Measurements from ENCODE around the gene GPR62. TPM values are rescaled to one million over a fixed set of nuclear protein-coding genes. Genes with fewer than 3 reads are reported as not detected.
A peak's percentile ranks its signal among the peaks of the same experiment; 100 is the strongest.

GPR62 gene
- total RNA-seq, 1 experiment from 2014 or later: not detected

DNA sequence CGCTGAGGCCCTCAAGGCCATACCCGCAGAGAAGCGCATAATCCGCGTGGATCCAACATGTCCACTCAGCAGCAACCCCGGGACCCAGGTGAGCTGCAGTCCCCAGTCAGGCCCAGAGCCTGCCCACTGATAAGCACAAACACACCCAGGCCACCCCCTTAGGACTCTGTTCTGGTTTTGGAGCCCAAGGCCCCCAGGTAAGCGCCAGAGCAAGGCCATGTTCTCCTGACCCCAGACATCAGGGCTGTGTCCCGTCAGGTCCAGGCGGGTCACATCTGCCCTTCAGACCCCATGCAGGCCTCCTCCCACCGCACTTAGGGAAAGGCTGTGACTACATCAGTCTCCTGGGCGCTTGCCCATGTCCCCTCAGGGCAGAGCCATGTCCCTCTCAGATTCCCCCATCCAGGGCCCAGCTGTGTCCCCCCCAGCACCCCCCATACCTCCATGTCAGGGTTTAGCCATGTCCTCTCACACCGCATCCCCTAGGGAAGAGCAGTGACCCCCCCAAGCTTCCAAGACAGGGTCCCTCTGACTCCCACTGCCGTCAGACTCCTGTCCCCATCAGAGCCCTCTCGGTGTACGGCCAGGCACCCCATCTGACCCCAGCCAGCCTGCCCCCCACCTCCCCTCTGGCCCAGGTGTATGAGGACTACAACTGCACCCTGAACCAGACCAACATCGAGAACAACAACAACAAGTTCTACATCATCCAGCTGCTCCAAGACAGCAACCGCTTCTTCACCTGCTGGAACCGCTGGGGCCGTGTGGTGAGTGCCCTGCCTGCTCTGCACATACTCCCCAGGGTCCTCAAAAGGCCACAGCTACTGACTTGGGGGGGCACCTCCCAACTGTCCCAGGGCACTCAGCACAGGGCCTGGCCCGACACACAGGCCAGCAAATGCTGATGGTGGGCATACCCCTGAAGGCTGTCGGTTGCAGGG lies 11.5 kb upstream of the GPR62 start:
- Histone ChIP-seq H3K36me3 (peaks cover 6% of the 10 kb centered on the region; the same call in 1 of the 2 replicates), H3K4me3 (no peak overlapping the region), H3K27me3 (replicated peaks) (no peaks in the 10 kb centered on the region), H3K4me1 (replicated peaks) (peaks cover 21% of the 10 kb centered on the region), H3K9me3 (replicated peaks) (no peaks in the 10 kb centered on the region), H3K27ac (peak overlapping the region; percentile 87)
- DNase-seq (ENCODE audit: low read depth in 1 of 2, low spot score in 2 of 2): peak in 1 of 2 experiments; percentile 37

DNA sequence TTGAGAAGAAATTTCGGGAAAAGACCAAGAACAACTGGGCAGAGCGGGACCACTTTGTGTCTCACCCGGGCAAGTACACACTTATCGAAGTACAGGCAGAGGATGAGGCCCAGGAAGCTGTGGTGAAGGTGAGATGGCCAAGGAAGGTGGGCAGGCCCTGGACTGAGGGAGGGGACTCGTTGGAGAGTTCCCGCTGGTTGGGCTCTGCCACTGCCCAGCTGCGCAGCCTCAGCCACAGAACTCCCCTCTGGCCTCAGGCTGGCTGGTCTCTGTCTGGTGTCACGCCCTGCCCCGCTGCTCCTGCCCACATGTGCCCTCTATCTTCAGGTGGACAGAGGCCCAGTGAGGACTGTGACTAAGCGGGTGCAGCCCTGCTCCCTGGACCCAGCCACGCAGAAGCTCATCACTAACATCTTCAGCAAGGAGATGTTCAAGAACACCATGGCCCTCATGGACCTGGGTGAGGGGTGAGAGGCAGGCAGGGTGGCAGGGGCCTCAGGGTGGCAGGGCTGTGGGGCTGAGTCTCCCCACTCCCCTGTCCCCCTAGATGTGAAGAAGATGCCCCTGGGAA lies 10.6 kb upstream of the GPR62 start:
- no peaks in the 10 kb centered on the region for H3K9me3 ChIP-seq (replicated peaks)
- H3K4me1 ChIP-seq (replicated peaks): peaks cover 21% of the 10 kb centered on the region
- H3K27me3 ChIP-seq (replicated peaks): no peaks in the 10 kb centered on the region
- no peak overlapping the region for H3K4me3 ChIP-seq
- H3K36me3 ChIP-seq: no peaks in the 10 kb centered on the region
- no peak overlapping the region for H3K27ac ChIP-seq
- no peak for DNase-seq (ENCODE audit: low read depth in 1 of 2, low spot score in 2 of 2)

DNA sequence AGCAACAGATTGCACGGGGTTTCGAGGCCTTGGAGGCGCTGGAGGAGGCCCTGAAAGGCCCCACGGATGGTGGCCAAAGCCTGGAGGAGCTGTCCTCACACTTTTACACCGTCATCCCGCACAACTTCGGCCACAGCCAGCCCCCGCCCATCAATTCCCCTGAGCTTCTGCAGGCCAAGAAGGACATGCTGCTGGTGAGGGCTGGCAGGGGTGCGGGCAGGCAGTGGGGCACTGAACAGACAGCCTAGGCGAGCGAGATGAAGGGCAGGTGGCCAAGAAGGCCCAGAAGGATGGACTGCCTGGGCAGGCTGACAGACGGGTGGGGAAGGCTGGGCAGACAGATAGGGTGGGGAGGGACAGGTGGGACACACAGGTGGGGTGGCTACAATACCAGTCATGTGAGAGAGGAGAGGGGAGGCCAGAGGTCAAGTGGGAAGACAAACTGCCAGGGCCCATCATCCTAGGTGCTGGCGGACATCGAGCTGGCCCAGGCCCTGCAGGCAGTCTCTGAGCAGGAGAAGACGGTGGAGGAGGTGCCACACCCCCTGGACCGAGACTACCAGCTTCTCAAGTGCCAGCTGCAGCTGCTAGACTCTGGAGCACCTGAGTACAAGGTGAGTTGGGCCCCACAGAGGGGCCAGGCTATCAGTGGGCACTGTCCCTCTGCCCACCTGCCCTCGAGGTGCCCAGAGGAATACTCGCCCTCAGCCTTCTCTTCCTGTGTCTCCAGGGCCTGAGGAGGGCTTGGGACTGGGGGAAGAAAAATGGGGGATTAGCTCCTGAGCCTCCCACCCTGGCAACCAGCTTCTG lies 9.9 kb upstream of the GPR62 start:
- Histone ChIP-seq H3K36me3 (no peaks in the 10 kb centered on the region), H3K27me3 (replicated peaks) (no peaks in the 10 kb centered on the region), H3K4me3 (no peak overlapping the region), H3K27ac (no peak overlapping the region), H3K4me1 (replicated peaks) (peaks cover 21% of the 10 kb centered on the region), H3K9me3 (replicated peaks) (no peaks in the 10 kb centered on the region)
- no peak for DNase-seq (ENCODE audit: low read depth in 1 of 2, low spot score in 2 of 2)

DNA sequence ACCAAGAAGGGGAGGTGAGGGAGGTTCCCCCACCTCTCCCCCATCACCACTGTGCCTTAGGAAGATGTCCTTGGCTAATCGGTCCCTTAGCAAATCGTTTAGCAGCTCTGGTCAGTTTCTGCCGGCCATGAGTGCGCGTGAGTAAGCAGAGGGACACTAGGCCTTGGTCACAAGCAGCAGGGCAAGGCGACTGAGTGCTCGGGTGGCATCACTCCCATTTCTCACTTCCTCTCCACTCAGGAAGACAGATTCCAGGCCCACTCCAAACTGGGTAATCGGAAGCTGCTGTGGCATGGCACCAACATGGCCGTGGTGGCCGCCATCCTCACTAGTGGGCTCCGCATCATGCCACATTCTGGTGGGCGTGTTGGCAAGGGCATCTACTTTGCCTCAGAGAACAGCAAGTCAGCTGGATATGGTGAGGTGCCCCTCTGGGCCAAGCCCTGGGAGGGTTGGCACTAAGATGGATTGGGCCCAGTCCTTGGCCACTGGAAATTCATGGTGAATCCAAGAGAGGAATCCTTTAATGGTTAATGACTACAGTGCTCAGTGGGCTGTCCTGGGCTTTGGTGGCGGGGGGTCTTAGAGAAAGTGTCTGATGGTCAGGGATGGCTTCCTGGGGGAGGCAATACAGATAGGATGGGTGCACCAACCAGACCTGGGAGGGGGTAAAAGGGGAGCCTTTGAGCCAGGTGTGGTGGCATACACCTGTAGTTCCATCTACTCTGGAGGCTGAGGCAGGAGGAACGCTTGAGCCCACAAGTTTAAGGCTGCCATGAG lies 9.1 kb upstream of the GPR62 start:
- Histone ChIP-seq H3K27me3 (replicated peaks) (no peaks in the 10 kb centered on the region), H3K27ac (no peak overlapping the region), H3K9me3 (replicated peaks) (no peaks in the 10 kb centered on the region), H3K36me3 (no peaks in the 10 kb centered on the region), H3K4me3 (no peak overlapping the region), H3K4me1 (replicated peaks) (peaks cover 15% of the 10 kb centered on the region)
- no peak for DNase-seq (ENCODE audit: low read depth in 1 of 2, low spot score in 2 of 2)

DNA sequence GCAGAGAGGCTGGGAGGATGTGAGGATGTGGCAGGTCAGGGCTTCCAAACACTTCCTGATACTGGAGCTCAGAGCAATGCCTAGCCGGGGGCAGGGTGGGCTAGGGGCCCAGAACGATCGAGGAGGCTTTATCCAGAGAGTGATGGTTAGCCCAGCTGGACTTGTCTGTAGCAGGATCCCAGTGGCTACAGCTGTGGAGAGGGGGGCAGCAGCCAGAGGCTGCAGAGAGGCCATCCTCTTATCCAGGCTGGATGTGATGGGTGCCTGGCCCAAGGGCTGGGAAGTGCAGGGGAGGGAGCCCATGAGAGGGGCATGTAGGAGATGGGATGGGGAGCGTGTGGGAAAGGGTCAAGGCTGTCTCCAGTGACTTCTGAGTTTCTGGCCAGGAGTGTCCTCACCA lies 8.4 kb upstream of the GPR62 start:
- DNase-seq (ENCODE audit: low read depth in 1 of 2, low spot score in 2 of 2): no peak
- Histone ChIP-seq H3K4me1 (replicated peaks) (peaks cover 15% of the 10 kb centered on the region), H3K27me3 (replicated peaks) (no peaks in the 10 kb centered on the region), H3K36me3 (no peaks in the 10 kb centered on the region), H3K9me3 (replicated peaks) (no peaks in the 10 kb centered on the region), H3K4me3 (no peak overlapping the region), H3K27ac (no peak overlapping the region)

DNA sequence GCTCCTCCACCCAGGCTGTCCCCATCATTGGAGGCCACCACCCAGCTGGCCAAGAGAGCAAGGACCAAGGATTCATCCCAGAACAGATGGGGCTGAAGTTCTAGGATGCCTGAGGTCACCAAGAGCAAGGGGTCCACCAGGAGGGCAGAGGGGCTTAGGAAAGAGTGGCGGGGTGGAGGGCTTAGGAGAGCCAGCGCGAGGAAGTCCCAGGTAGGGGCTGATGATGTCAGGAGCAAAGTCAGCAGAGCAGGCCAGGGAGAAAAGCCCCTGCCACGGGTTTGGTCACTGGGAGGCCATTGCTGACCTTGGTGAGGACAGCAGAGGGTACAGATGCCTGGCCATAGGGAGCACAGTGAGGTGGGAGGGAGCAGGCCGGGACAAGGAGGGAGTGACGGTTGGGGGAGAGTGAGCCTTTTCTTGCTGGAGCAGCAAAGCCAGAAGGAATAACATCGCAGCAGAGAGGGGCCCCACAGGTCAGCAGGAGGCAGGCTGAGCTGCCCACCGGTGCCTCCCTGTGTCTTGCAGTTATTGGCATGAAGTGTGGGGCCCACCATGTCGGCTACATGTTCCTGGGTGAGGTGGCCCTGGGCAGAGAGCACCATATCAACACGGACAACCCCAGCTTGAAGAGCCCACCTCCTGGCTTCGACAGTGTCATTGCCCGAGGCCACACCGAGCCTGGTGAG lies 7.8 kb upstream of the GPR62 start:
- no peaks in the 10 kb centered on the region for H3K9me3 ChIP-seq (replicated peaks)
- no peaks in the 10 kb centered on the region for H3K27me3 ChIP-seq (replicated peaks)
- H3K4me1 ChIP-seq (replicated peaks): peaks cover 12% of the 10 kb centered on the region
- no peak for DNase-seq (ENCODE audit: low read depth in 1 of 2, low spot score in 2 of 2)
- H3K36me3 ChIP-seq: no peaks in the 10 kb centered on the region
- H3K27ac ChIP-seq: no peak overlapping the region
- no peak overlapping the region for H3K4me3 ChIP-seq

DNA sequence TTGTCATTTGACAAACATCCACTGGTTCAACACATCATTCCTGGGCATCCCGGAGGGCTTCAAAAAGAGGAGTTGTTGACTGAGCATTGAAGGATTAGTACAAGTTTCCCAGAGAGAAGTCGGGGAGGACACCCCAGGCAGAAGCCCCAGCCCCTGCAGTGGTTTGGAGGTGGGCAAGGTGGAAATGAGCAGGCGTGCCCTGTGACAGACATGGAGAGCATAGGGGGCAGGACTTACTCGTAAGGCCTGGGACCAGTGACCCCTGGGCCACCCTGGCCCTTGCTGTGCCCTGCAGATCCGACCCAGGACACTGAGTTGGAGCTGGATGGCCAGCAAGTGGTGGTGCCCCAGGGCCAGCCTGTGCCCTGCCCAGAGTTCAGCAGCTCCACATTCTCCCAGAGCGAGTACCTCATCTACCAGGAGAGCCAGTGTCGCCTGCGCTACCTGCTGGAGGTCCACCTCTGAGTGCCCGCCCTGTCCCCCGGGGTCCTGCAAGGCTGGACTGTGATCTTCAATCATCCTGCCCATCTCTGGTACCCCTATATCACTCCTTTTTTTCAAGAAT lies 7.1 kb upstream of the GPR62 start:
- H3K4me3 ChIP-seq: no peak overlapping the region
- no peaks in the 10 kb centered on the region for H3K9me3 ChIP-seq (replicated peaks)
- DNase-seq (ENCODE audit: low read depth in 1 of 2, low spot score in 2 of 2): no peak
- H3K4me1 ChIP-seq (replicated peaks): peaks cover 5% of the 10 kb centered on the region
- H3K36me3 ChIP-seq: no peaks in the 10 kb centered on the region
- no peak overlapping the region for H3K27ac ChIP-seq
- H3K27me3 ChIP-seq (replicated peaks): no peaks in the 10 kb centered on the region

DNA sequence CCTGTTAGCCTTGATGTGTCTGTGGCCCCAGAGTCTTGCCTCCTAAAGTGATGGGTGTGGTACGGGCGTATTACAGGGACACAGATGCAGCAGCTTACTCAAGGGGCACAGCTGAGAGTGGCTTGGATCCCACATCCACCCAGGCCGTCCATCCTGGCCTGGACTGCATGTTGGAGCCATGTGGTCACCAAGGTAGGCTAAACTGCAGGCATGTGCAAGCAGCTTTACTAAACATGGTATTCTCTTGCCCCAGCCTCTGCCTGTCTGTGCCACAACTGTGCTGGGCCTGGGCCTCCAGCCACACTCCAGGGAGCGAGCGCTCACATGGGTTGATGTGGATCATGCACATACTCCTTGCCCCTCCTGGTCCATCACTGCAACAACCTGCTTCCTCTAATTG lies 6.1 kb upstream of the GPR62 start:
- no peak for DNase-seq (ENCODE audit: low read depth in 1 of 2, low spot score in 2 of 2)
- Histone ChIP-seq H3K4me3 (no peak overlapping the region), H3K36me3 (no peaks in the 10 kb centered on the region), H3K27ac (no peak overlapping the region), H3K9me3 (replicated peaks) (no peaks in the 10 kb centered on the region), H3K27me3 (replicated peaks) (no peaks in the 10 kb centered on the region), H3K4me1 (replicated peaks) (peaks cover 9% of the 10 kb centered on the region)

DNA sequence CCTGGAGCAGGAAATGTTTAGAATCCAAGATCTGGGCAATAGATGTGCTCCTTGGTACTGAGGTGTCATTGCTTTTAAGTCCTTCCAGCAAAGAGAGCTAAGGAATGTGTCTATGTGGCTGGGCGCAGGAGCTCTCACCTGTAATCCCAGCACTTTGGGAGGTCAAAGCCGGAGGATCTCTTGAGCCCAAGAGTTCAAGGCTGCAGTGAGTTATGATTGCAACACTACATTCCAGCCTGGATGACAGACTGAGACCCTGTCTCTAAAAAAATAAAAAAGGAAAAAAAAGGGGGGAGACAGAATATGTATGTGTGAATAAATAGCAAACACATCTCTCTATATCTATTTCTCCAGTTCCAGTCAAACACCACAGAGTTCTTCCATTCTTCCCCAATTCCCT lies 4.3 kb upstream of the GPR62 start:
- Histone ChIP-seq H3K9me3 (replicated peaks) (no peaks in the 10 kb centered on the region), H3K27me3 (replicated peaks) (no peaks in the 10 kb centered on the region), H3K27ac (no peak overlapping the region), H3K36me3 (no peaks in the 10 kb centered on the region; the same call in 1 of the 2 replicates), H3K4me1 (replicated peaks) (peaks cover 9% of the 10 kb centered on the region), H3K4me3 (no peak overlapping the region)
- no peak for DNase-seq (ENCODE audit: low read depth in 1 of 2, low spot score in 2 of 2)

DNA sequence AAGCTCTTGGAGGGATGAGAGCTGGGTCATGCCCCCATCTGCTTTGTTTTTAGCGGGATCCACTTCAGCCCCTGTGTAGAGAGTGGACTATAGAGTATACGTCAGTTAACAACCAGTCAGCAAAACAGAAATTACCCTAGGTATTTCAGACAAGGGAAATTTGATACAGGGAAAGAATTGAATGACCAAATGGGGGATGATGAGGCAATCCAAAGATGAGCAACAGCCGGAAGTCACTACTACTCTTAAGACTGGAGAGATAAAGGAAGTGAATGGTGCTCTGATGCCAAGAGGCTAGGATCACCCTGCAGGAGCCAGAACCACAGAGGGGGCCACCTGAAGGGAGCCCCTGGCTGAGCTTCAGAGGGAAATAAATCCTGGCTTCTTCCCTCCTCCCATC lies 1.7 kb upstream of the GPR62 start:
- H3K27me3 ChIP-seq (replicated peaks): no peaks in the 10 kb centered on the region
- no peak overlapping the region for H3K27ac ChIP-seq
- peak in 1 of 2 experiments; percentile 26 for DNase-seq (ENCODE audit: low read depth in 1 of 2, low spot score in 2 of 2)

DNA sequence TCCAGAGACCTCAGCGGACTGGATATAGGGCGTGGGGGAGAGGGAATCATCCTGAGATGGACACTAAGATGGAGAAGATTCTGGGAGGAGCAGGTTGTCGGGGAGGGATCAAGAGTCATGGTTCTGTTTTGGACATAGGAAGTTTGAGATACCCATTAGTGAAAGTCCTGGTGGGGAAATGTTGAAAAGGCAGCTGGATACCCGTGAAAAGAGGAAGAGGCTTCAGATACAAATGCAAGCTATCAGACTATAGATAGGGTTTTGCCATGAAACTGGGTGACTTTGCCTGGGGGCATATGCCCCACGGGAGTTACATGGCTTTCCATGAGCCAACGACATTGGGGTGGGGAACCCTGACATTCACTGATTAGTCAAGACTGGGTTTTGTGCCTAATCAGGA lies 1.1 kb upstream of the GPR62 start:
- Histone ChIP-seq H3K4me3 (no peak overlapping the region), H3K4me1 (replicated peaks) (peaks cover 9% of the 10 kb centered on the region), H3K27ac (no peak overlapping the region), H3K9me3 (replicated peaks) (no peaks in the 10 kb centered on the region), H3K27me3 (replicated peaks) (no peaks in the 10 kb centered on the region), H3K36me3 (peaks cover 29% of the 10 kb centered on the region)
- no peak for DNase-seq (ENCODE audit: low read depth in 1 of 2, low spot score in 2 of 2)

More for the DNA sequence above, 1.7 kb upstream of the GPR62 start:
- H3K4me3 ChIP-seq: no peak overlapping the region
- H3K4me1 ChIP-seq (replicated peaks): peaks cover 9% of the 10 kb centered on the region
- peaks cover 24% of the 10 kb centered on the region for H3K36me3 ChIP-seq
- H3K9me3 ChIP-seq (replicated peaks): no peaks in the 10 kb centered on the region

DNA sequence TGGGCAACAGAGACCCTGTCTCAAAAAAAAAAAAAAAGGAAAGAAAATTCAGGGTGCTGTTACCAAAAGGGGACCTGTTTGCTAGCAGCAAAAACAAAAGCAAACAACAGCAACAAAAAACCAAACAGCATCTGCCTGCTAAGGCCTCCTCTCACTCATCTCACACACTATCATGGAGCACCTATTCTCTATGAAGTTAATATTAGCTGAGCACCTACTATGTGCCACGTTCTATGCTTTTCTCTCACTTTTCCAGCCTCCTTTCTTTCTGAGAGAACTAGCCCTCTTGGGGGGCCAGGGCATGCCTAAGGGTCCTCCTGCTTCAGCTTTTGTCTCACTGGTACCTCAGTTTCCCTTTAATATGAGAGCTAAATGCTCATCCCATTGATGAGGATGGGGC lies 468 bp upstream of the GPR62 start:
- DNase-seq (ENCODE audit: low read depth in 1 of 2, low spot score in 2 of 2): no peak
- H3K36me3 ChIP-seq: peaks cover 35% of the 10 kb centered on the region
- no peak overlapping the region for H3K4me3 ChIP-seq
- H3K9me3 ChIP-seq (replicated peaks): no peaks in the 10 kb centered on the region
- H3K4me1 ChIP-seq (replicated peaks): peaks cover 9% of the 10 kb centered on the region
- H3K27ac ChIP-seq: no peak overlapping the region
- H3K27me3 ChIP-seq (replicated peaks): no peaks in the 10 kb centered on the region

All from SJSA1 (cell line).